AG09309 (cell line): Measurements from ENCODE around the gene SYNE1.
"Not testable (repeated sequence)": the region's sequence is repeated elsewhere in the genome, so short reads cannot be mapped to it uniquely, and the experiment has no call there.

Experiments
- DNase-seq: peaks from one replicate; pipeline ENCODE4 v3.0.0-alpha.2; 2010; ENCODE audit warnings: low read depth
- H3K4me3 ChIP-seq: 2 replicates; pipeline ENCODE4 v1.5.1; 2011; ENCODE audit warnings: mild to moderate bottlenecking, low read depth, low read length, moderate library complexity; ENCODE audit not compliant: control insufficient read depth
- CTCF ChIP-seq: IDR thresholded peaks from 2 replicates; pipeline ENCODE4 v1.5.1; 2011; ENCODE audit warnings: mild to moderate bottlenecking, low read depth, low read length, inconsistent platforms; ENCODE audit not compliant: insufficient read depth, control insufficient read depth; ENCODE audit errors: missing control alignments

Gene SYNE1

GRCh38 chr6:152572338-152573088, 64.6 kb downstream of the SYNE1 start:
- no peak for TF ChIP-seq CTCF
- H3K4me3 ChIP-seq: no peak overlapping the region
- peak; percentile 28 for DNase-seq

- TF ChIP-seq CTCF: no peak
- DNase-seq: no peak
Observed at GRCh38 chr6:152571943-152572337, 65.2 kb downstream of the SYNE1 start.

GRCh38 chr6:152571089-152571488, 66.1 kb downstream of the SYNE1 start:
- TF ChIP-seq CTCF: no peak
- DNase-seq: no peak
- no peak overlapping the region for H3K4me3 ChIP-seq

More at GRCh38 chr6:152571943-152572337, 65.2 kb downstream of the SYNE1 start:
- no peak overlapping the region for H3K4me3 ChIP-seq

- TF ChIP-seq CTCF: no peak
- DNase-seq: no peak
- no peak overlapping the region for H3K4me3 ChIP-seq
Observed at GRCh38 chr6:152566103-152566875, 70.9 kb downstream of the SYNE1 start.

- no peak overlapping the region for H3K4me3 ChIP-seq
- no peak for TF ChIP-seq CTCF
- no peak for DNase-seq
Observed at GRCh38 chr6:152563177-152563576, 74.0 kb downstream of the SYNE1 start.

- not testable (repeated sequence) for DNase-seq, H3K4me3 ChIP-seq
Observed at GRCh38 chr6:152558798-152559197, 78.4 kb downstream of the SYNE1 start.

GRCh38 chr6:152557502-152557901, 79.7 kb downstream of the SYNE1 start:
- no peak overlapping the region for H3K4me3 ChIP-seq
- TF ChIP-seq CTCF: no peak

More at GRCh38 chr6:152557502-152557901, 79.7 kb downstream of the SYNE1 start:
- DNase-seq: no peak
